Tibial nerve (tissue), 4 donors: ENCODE results near the gene LELP1.

Source experiments
- CTCF ChIP-seq, 5 experiments: fragments of 200-600 bp in 3 of 5; fragments of 450-650 bp in 2 of 5; sonication (generic) in 3 of 5; IDR thresholded peaks; one replicate each; pipeline ENCODE4 v1.5.1; 2016 to 2019; ENCODE audit warnings: antibody characterized with exemption in 5 of 5, mild to moderate bottlenecking in 3 of 5, moderate library complexity in 2 of 5
- EP300 ChIP-seq, 2 donors: sonication (generic); formaldehyde crosslinking; IDR thresholded peaks; one replicate each; pipeline ENCODE4 v1.6.1; 2017; ENCODE audit warnings: antibody characterized with exemption in 2 of 2, mild to moderate bottlenecking in 1 of 2
- POLR2A ChIP-seq, 2 donors: fragments of 450-650 bp; IDR thresholded peaks; one replicate each; pipeline ENCODE4 v1.6.1; 2017; ENCODE audit warnings: antibody characterized with exemption in 2 of 2, mild to moderate bottlenecking in 2 of 2, moderate library complexity in 2 of 2

GRCh38 chr1:153253693-153254092 is 50.5 kb downstream of the LELP1 start:
- TF ChIP-seq CTCF (IDR thresholded peaks at IDR 0.05) (no peak), POLR2A (IDR thresholded peaks at IDR 0.05) (no peak), EP300 (IDR thresholded peaks at IDR 0.05) (no peak)
